ENCODE results near the gene ATRNL1.

The ATRNL1 gene

DNA sequence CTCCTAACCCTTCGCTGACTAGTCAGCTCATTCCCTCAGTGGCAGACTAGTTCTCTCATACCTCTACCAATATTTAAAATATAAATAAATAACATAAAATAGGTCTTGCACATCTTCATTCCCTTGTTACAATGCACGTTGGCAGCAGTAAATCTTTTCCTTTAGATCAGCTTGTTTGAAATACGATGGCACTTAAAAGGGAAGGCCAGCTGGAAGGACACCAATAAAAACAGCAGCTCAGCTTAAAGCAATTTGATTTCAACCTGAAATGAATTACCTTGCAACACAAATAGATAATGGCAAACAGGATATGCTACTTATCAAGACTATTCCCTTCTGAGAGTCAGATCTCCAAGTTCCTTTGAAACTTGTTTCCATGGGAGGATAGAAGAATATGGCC is 858.1 kb downstream of the ATRNL1 start:
- TF ChIP-seq, protein P1, sequence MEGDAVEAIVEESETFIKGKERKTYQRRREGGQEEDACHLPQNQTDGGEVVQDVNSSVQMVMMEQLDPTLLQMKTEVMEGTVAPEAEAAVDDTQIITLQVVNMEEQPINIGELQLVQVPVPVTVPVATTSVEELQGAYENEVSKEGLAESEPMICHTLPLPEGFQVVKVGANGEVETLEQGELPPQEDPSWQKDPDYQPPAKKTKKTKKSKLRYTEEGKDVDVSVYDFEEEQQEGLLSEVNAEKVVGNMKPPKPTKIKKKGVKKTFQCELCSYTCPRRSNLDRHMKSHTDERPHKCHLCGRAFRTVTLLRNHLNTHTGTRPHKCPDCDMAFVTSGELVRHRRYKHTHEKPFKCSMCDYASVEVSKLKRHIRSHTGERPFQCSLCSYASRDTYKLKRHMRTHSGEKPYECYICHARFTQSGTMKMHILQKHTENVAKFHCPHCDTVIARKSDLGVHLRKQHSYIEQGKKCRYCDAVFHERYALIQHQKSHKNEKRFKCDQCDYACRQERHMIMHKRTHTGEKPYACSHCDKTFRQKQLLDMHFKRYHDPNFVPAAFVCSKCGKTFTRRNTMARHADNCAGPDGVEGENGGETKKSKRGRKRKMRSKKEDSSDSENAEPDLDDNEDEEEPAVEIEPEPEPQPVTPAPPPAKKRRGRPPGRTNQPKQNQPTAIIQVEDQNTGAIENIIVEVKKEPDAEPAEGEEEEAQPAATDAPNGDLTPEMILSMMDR (IDR thresholded peaks at IDR 0.05; ENCODE audit: insufficient read depth, low read length, missing control alignments): no peak
- no peak for DNase-seq (ENCODE audit: low read depth, low spot score)
- POLR2A ChIA-PET: no interaction called here
- H3K4me3 ChIP-seq (ENCODE audit: low read depth, low read length): no peak overlapping the region
- CTCF ChIA-PET: no interaction called here

DNA sequence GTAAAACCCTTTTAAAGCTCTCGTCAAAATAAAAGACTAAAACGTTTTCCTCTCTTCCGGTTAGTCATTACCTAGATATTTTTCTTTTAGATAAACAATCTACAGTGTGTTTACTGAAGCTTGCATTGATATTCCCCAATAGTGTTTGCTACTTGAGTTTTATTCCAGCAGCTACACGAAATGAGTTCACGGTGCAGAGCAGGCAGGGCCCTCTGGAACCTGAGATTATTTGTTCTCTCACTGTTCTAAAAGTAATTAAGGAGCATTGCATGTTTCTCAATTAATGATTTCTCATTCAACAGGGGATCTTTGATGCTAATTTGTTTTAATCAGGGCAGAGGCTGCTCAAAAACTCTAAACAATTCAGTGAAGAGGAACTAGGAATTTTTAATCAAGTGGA is 860.1 kb downstream of the ATRNL1 start:
- TF ChIP-seq, protein P1 (IDR thresholded peaks at IDR 0.05; ENCODE audit: insufficient read depth, low read length, missing control alignments): no peak
- ChIA-PET CTCF (no interaction called here), POLR2A (no interaction called here)
- no peak overlapping the region for H3K4me3 ChIP-seq (ENCODE audit: low read depth, low read length)
- DNase-seq (ENCODE audit: low read depth, low spot score): no peak

DNA sequence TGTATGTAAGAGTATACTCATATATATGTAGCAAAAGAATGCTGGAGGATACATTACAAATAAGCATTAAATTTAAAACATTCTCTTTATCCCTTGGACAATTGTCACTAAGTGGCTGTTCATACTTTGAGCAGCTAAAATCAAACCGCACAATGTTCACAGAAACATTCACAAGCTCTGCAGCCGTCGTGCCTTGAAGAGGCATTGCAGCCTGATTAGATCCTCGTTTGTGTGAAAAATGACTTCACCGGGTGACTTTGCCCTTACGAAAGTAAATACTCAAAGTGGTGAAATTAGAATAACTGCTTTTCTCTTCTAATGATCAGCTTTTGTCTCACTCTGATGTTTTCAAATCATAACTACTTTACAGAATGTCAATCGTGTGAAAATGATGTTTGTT is 860.8 kb downstream of the ATRNL1 start:
- H3K4me3 ChIP-seq (ENCODE audit: low read depth, low read length): no peak overlapping the region
- ChIA-PET POLR2A (no interaction called here), CTCF (no interaction called here)
- DNase-seq (ENCODE audit: low read depth, low spot score): no peak
- TF ChIP-seq, protein P1 (IDR thresholded peaks at IDR 0.05; ENCODE audit: insufficient read depth, low read length, missing control alignments): no peak

DNA sequence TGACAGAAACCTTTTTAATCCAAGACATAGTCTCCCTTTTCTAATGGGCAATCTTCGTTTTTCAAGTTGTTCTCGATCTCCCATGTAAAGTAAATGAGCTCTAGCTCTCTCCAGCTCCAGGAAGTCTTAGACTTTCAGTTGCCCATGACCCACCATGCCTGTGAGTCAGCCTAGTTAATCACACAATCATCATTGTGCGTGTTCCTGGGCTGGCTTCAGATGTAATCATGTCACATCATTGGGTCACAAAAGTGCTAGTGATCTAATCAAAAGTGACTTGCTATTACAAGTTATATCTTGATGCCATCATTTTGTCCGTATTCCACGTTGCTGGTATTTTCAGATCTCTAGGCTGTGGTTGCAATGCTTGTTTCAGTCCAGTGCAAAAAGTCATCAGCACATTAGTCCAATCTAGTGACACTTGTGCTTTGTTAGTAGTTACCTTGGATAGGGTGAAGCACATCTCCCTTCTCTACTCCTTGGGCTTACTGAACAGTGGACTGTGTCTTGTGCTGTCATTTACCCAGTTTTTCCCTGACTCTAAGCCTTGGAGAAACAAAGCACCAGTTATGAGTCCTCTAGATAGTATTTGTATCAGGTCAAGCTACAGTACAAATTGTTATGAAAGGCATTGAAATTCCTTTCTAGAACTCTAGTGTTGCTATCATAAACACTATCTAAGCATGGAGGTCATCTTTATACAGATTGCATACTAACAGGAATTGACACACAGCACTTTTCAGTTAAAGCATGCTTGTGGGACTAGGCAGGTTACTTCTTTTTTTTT is 863.3 kb downstream of the ATRNL1 start:
- ChIA-PET POLR2A (no interaction called here), CTCF (interaction anchor here (1.7 kb wide), 1 partner anchor 10 kb away, joined by 4 read pairs; no protein-coding TSS in a partner anchor)

DNA sequence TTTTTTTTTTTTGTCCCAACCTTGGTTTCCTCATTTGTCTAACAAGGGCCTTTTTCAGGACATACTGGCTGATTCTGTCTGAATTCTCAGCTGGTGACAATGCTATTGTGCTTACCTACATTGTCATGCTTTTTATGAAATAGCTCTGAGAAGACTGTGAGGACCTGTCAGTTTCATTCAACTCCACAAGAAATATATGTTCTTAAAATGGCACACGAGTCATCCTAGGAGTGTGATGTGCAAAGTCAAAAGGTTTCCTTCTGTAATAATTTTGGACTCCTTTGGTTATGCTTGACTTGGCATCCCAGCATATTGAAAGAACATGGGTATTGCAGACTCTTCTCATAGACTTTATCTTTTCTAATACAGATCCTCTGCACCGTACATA is 863.8 kb downstream of the ATRNL1 start:
- no peak overlapping the region for H3K4me3 ChIP-seq (ENCODE audit: low read depth, low read length)
- ChIA-PET POLR2A (no interaction called here), CTCF (no interaction called here)
- no peak for DNase-seq (ENCODE audit: low read depth, low spot score)
- TF ChIP-seq, protein P1 (IDR thresholded peaks at IDR 0.05; ENCODE audit: insufficient read depth, low read length, missing control alignments): no peak

More for the DNA sequence above, 863.3 kb downstream of the ATRNL1 start:
- TF ChIP-seq, protein P1 (IDR thresholded peaks at IDR 0.05; ENCODE audit: insufficient read depth, low read length, missing control alignments): no peak
- no peak overlapping the region for H3K4me3 ChIP-seq (ENCODE audit: low read depth, low read length)
- no peak for DNase-seq (ENCODE audit: low read depth, low spot score)

DNA sequence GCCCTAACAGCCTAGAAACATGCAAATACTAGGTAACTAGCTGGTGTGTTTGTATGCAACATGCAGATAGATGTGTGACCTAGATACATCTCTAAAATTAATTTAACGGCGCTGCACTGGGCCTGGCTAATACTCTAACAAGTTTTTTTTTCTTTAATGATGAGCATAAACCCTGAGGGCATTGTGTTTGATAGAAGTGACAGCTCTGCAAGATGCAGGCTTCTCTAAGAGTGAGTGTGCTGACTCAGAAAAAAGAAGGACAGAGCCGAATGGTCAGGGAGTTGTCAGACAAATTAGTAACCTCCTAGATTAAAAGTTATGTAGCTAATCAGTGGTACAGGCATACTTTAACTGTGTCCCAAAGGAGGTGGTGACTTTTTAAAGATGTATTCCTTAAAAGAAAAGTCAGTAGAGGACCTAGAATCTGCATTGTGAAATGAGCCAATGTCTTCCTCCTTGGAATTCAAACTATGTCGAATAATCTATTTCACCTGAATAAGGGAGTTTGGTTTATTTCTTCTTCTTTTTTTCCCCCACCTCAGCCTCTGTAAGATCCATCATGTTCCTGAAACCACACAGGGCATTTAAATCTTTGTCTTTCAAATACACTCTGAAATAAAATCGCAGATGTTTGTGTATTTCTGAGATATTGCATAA is 864.7 kb downstream of the ATRNL1 start:
- ChIA-PET POLR2A (no interaction called here), CTCF (interaction anchor here (1.2 kb wide), 1 partner anchor 10 kb away, joined by 5 read pairs; no protein-coding TSS in a partner anchor)
- H3K4me3 ChIP-seq (ENCODE audit: low read depth, low read length): no peak overlapping the region
- DNase-seq (ENCODE audit: low read depth, low spot score): no peak
- TF ChIP-seq, protein P1 (IDR thresholded peaks at IDR 0.05; ENCODE audit: insufficient read depth, low read length, missing control alignments): no peak
